ENCODE data around the gene NOS2. TPM values are rescaled to one million over a fixed set of nuclear protein-coding genes. Genes with fewer than 3 reads are reported as not detected.
"Not testable (repeated sequence)": the region's sequence is repeated elsewhere in the genome, so short reads cannot be mapped to it uniquely, and the experiment has no call there.

The NOS2 gene
- total and polyA plus RNA-seq, 9 donors: 0.11 to 1.9 (median 0.40) TPM

GRCh38 chr17:27836651-27837050 is 36.3 kb upstream of the NOS2 start:
- no peaks in the 10 kb centered on the region for H3K36me3 ChIP-seq
- no peak for DNase-seq
- no peak overlapping the region for H3K27ac ChIP-seq
- TF ChIP-seq POLR2A (IDR thresholded peaks at IDR 0.05) (no peak), EP300 (IDR thresholded peaks at IDR 0.05) (no peak), CTCF (IDR thresholded peaks at IDR 0.05) (no peak)
- no peak overlapping the region for H3K4me3 ChIP-seq
- H3K9me3 ChIP-seq: no peaks in the 10 kb centered on the region
- intact Hi-C loops (cut with DNase I): no loop called here
- no peaks in the 10 kb centered on the region for H3K4me1 ChIP-seq (ENCODE audit: insufficient read depth)
- H3K27me3 ChIP-seq: no peaks in the 10 kb centered on the region

GRCh38 chr17:27834571-27834970 is 34.2 kb upstream of the NOS2 start:
- WGBS, 3 donors: 91 to 94% (median 94%) methylated on average over 3 of the region's 3 CpGs
- DNase-seq: no peak
- TF ChIP-seq EP300 (IDR thresholded peaks at IDR 0.05): no peak
- TF ChIP-seq CTCF (IDR thresholded peaks at IDR 0.05): no peak
- TF ChIP-seq POLR2A (IDR thresholded peaks at IDR 0.05): no peak
- Histone ChIP-seq H3K27ac (no peak overlapping the region), H3K9me3 (no peaks in the 10 kb centered on the region), H3K27me3 (no peaks in the 10 kb centered on the region), H3K4me3 (no peak overlapping the region), H3K36me3 (no peaks in the 10 kb centered on the region), H3K4me1 (ENCODE audit: insufficient read depth) (no peaks in the 10 kb centered on the region)
- intact Hi-C loops (cut with DNase I): no loop called here

GRCh38 chr17:27832831-27833230 is 32.5 kb upstream of the NOS2 start:
- no peaks in the 10 kb centered on the region for H3K9me3 ChIP-seq
- no peak overlapping the region for H3K27ac ChIP-seq
- no peak for DNase-seq
- H3K36me3 ChIP-seq: no peaks in the 10 kb centered on the region
- TF ChIP-seq CTCF (IDR thresholded peaks at IDR 0.05) (no peak), EP300 (IDR thresholded peaks at IDR 0.05) (no peak), POLR2A (IDR thresholded peaks at IDR 0.05) (no peak)
- H3K27me3 ChIP-seq: no peaks in the 10 kb centered on the region
- H3K4me3 ChIP-seq: no peak overlapping the region
- intact Hi-C loops (cut with DNase I): no loop called here
- H3K4me1 ChIP-seq (ENCODE audit: insufficient read depth): no peaks in the 10 kb centered on the region

GRCh38 chr17:27829888-27830287 is 29.6 kb upstream of the NOS2 start:
- DNase-seq; H3K36me3 ChIP-seq; H3K4me3 ChIP-seq; H3K27ac ChIP-seq; H3K9me3 ChIP-seq; H3K4me1 ChIP-seq (ENCODE audit: insufficient read depth); intact Hi-C loops (cut with DNase I); H3K27me3 ChIP-seq: not testable (repeated sequence)
- 6 to 29% methylated on average over 1 of the region's 1 CpG; no CpG with 5 or more reads in 1 of the 3 donors for WGBS, 3 donors

GRCh38 chr17:27829143-27829711 is 28.9 kb upstream of the NOS2 start:
- H3K9me3 ChIP-seq; H3K36me3 ChIP-seq; H3K27ac ChIP-seq; H3K4me3 ChIP-seq; H3K27me3 ChIP-seq; H3K4me1 ChIP-seq (ENCODE audit: insufficient read depth); DNase-seq; intact Hi-C loops (cut with DNase I): not testable (repeated sequence)
- no CpG with 5 or more reads among the region's 2 CpGs for WGBS, 3 donors

- WGBS, 3 donors: 82 to 84% (median 82%) methylated on average over 5 of the region's 5 CpGs
- intact Hi-C loops (cut with DNase I): no loop called here
- DNase-seq: no peak
- H3K27me3 ChIP-seq: no peaks in the 10 kb centered on the region
- no peaks in the 10 kb centered on the region for H3K36me3 ChIP-seq
- no peak overlapping the region for H3K4me3 ChIP-seq
- H3K4me1 ChIP-seq (ENCODE audit: insufficient read depth): no peaks in the 10 kb centered on the region
- no peak for TF ChIP-seq EP300 (IDR thresholded peaks at IDR 0.05)
- TF ChIP-seq CTCF (IDR thresholded peaks at IDR 0.05): no peak
- TF ChIP-seq POLR2A (IDR thresholded peaks at IDR 0.05): no peak
- H3K9me3 ChIP-seq: no peaks in the 10 kb centered on the region
- no peak overlapping the region for H3K27ac ChIP-seq
These were observed 25.1 kb upstream of the NOS2 start for GRCh38 chr17:27825459-27825858.

Data from ovary (tissue), 9 donors.